ENCODE results near the gene GNL2.

The GNL2 gene

DNA sequence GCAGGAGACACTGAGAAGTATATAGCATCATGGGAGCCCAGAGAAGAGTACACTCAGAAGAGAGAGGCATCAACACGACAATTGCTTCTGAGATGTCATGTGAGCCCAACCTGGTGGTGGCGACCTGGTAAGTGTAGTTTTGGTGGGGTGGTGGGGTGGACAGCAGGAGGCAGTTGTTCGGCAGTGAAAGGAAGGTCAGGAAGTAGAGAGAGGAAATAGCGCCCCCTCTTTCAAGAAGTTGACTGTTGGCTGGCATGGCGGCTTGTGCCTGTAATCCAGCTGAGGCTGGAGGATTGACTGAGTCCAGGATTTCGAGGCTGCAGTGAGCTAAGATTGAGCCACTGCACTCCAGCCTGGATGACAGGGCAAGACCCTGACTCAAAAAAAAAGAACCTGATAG is 26.4 kb upstream of the GNL2 start:
- no peak overlapping the region for H2AFZ ChIP-seq (ENCODE audit: low read length)

DNA sequence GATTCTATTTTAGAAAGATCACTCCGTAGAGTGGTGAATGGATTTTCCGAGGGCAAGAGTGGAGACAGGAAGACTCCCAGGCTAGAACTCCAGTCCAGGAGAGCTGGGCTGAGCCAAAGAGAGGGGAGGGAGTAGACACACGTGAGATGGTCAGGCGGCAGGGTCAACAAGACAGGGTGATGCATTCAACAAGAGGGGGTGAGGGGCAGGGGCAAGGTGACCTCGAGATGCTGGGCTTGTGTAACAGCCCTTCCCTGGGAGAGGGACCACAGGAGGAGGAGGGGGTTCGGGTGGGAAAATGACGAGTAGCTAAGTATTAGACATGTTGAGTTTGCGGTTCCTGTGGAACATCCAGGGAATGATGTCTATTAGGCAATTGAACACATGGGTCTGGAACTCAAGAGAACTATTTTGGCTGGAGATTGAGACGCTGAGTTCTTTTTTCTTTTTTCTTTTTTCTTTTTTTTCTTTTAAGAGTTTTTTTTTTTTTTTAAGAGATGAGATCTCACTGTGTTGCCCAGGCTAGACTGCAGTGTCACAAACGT is 25.7 kb upstream of the GNL2 start:
- Histone ChIP-seq H3K36me3 (ENCODE audit: insufficient read depth, low read length) (no peaks in the 10 kb centered on the region), H3K4me3 (ENCODE audit: low read length, poor library complexity, severe bottlenecking) (no peak overlapping the region), H2AFZ (ENCODE audit: low read length) (no peak overlapping the region), H3K27me3 (ENCODE audit: insufficient read depth, low read length, poor library complexity, severe bottlenecking) (no peaks in the 10 kb centered on the region), H3F3A (ENCODE audit: low read depth) (no peaks in the 10 kb centered on the region), H3K4me2 (ENCODE audit: low read depth, low read length, poor library complexity, severe bottlenecking) (no peak overlapping the region), H3K79me2 (ENCODE audit: insufficient read depth, low read length) (no peaks in the 10 kb centered on the region), H4K20me1 (ENCODE audit: insufficient read depth, low read length, poor library complexity, severe bottlenecking) (no peaks in the 10 kb centered on the region), H3K9me3 (ENCODE audit: insufficient read depth, low read depth, low read length) (no peaks in the 10 kb centered on the region), H3K9ac (ENCODE audit: low read depth, low read length, poor library complexity, severe bottlenecking) (no peak overlapping the region), H3K9me2 (replicated peaks; ENCODE audit: low read depth, low read length) (no peaks in the 10 kb centered on the region), H3K4me1 (ENCODE audit: insufficient read depth, low read length, poor library complexity, severe bottlenecking) (no peaks in the 10 kb centered on the region)
- TF ChIP-seq, protein P1, sequence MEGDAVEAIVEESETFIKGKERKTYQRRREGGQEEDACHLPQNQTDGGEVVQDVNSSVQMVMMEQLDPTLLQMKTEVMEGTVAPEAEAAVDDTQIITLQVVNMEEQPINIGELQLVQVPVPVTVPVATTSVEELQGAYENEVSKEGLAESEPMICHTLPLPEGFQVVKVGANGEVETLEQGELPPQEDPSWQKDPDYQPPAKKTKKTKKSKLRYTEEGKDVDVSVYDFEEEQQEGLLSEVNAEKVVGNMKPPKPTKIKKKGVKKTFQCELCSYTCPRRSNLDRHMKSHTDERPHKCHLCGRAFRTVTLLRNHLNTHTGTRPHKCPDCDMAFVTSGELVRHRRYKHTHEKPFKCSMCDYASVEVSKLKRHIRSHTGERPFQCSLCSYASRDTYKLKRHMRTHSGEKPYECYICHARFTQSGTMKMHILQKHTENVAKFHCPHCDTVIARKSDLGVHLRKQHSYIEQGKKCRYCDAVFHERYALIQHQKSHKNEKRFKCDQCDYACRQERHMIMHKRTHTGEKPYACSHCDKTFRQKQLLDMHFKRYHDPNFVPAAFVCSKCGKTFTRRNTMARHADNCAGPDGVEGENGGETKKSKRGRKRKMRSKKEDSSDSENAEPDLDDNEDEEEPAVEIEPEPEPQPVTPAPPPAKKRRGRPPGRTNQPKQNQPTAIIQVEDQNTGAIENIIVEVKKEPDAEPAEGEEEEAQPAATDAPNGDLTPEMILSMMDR (conservative IDR thresholded peaks at IDR 0.05; ENCODE audit: low read length) = no peak
- TF ChIP-seq EZH2phosphoT487 (IDR thresholded peaks at IDR 0.05; ENCODE audit: borderline replicate concordance) = no peak

More for the DNA sequence above, 26.4 kb upstream of the GNL2 start:
- Histone ChIP-seq H3K9me3 (ENCODE audit: insufficient read depth, low read depth, low read length) (no peaks in the 10 kb centered on the region), H3K9me2 (replicated peaks; ENCODE audit: low read depth, low read length) (no peaks in the 10 kb centered on the region), H3K4me1 (ENCODE audit: insufficient read depth, low read length, poor library complexity, severe bottlenecking) (no peaks in the 10 kb centered on the region), H4K20me1 (ENCODE audit: insufficient read depth, low read length, poor library complexity, severe bottlenecking) (no peaks in the 10 kb centered on the region), H3K79me2 (ENCODE audit: insufficient read depth, low read length) (no peaks in the 10 kb centered on the region), H3K4me3 (ENCODE audit: low read length, poor library complexity, severe bottlenecking) (no peak overlapping the region), H3F3A (ENCODE audit: low read depth) (no peaks in the 10 kb centered on the region), H3K9ac (ENCODE audit: low read depth, low read length, poor library complexity, severe bottlenecking) (no peak overlapping the region), H3K36me3 (ENCODE audit: insufficient read depth, low read length) (no peaks in the 10 kb centered on the region), H3K27me3 (ENCODE audit: insufficient read depth, low read length, poor library complexity, severe bottlenecking) (no peaks in the 10 kb centered on the region), H3K4me2 (ENCODE audit: low read depth, low read length, poor library complexity, severe bottlenecking) (no peak overlapping the region)
- no peak for TF ChIP-seq EZH2phosphoT487 (IDR thresholded peaks at IDR 0.05; ENCODE audit: borderline replicate concordance)
- TF ChIP-seq, protein P1 (conservative IDR thresholded peaks at IDR 0.05; ENCODE audit: low read length) = peak; percentile 18; the same call in 1 of the 2 replicates

DNA sequence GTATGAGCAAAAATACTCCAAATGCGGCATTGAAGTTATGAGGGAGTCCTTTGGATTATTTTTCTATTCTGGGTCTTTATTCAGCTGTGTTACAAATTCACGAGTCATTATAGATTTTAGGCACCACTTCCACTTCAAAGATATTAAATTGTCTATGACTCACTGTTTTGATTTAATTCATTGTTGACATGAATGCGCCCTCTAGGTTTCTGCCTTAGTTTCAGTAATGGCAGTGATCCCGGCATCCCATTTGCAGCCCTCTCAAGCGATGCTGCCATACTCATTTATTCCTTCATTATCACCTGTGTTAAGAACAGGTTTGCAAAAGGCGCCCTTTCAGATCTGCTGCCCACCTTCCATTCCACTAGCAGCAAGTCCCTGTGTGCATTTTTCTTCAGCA is 25.0 kb upstream of the GNL2 start:
- no peaks in the 10 kb centered on the region for H3F3A ChIP-seq (ENCODE audit: low read depth)
- H3K9me2 ChIP-seq (replicated peaks; ENCODE audit: low read depth, low read length) = no peaks in the 10 kb centered on the region
- H3K9me3 ChIP-seq (ENCODE audit: insufficient read depth, low read depth, low read length) = no peaks in the 10 kb centered on the region
- no peak overlapping the region for H3K4me3 ChIP-seq (ENCODE audit: low read length, poor library complexity, severe bottlenecking)
- TF ChIP-seq, protein P1 (conservative IDR thresholded peaks at IDR 0.05; ENCODE audit: low read length) = no peak
- TF ChIP-seq EZH2phosphoT487 (IDR thresholded peaks at IDR 0.05; ENCODE audit: borderline replicate concordance) = no peak
- H3K4me2 ChIP-seq (ENCODE audit: low read depth, low read length, poor library complexity, severe bottlenecking) = no peak overlapping the region
- H2AFZ ChIP-seq (ENCODE audit: low read length) = no peak overlapping the region
- H3K27me3 ChIP-seq (ENCODE audit: insufficient read depth, low read length, poor library complexity, severe bottlenecking) = no peaks in the 10 kb centered on the region
- H4K20me1 ChIP-seq (ENCODE audit: insufficient read depth, low read length, poor library complexity, severe bottlenecking) = no peaks in the 10 kb centered on the region
- H3K36me3 ChIP-seq (ENCODE audit: insufficient read depth, low read length) = no peaks in the 10 kb centered on the region
- no peak overlapping the region for H3K9ac ChIP-seq (ENCODE audit: low read depth, low read length, poor library complexity, severe bottlenecking)
- no peaks in the 10 kb centered on the region for H3K4me1 ChIP-seq (ENCODE audit: insufficient read depth, low read length, poor library complexity, severe bottlenecking)
- H3K79me2 ChIP-seq (ENCODE audit: insufficient read depth, low read length) = no peaks in the 10 kb centered on the region

All from Loucy (cell line).